Measurements from ENCODE around the gene CLK2.

The CLK2 gene

GRCh38 chr1:155273343-155274245 is at the start of gene CLK2:
TSS of gene CLK2 (minus strand) at chr1:155273504. CDS start at chr1:155270977, 2,527 bp downstream.
- DNase-seq = peak; percentile 93

GRCh38 chr1:155322571-155322952 is 49.3 kb upstream of the CLK2 start:
- no peak for DNase-seq

- no peak for DNase-seq
These were observed 48.6 kb upstream of the CLK2 start for GRCh38 chr1:155321639-155322503.

- DNase-seq = peak; percentile 71 to 76
These were observed 47.6 kb upstream of the CLK2 start, which contains the start of gene RUSC1 for GRCh38 chr1:155320661-155321617. TSS of gene RUSC1 (plus strand) at chr1:155320894. CDS start at chr1:155321774, 880 bp downstream.

- peak in 1 of 2 donors; percentile 12 for DNase-seq
These were observed 46.9 kb upstream of the CLK2 start for GRCh38 chr1:155320252-155320651.

GRCh38 chr1:155319536-155319935 is 46.2 kb upstream of the CLK2 start:
- no peak for DNase-seq

- DNase-seq = no peak
These were observed 44.8 kb upstream of the CLK2 start for GRCh38 chr1:155318082-155318481.

GRCh38 chr1:155316922-155317321 is 43.6 kb upstream of the CLK2 start:
- no peak for DNase-seq

GRCh38 chr1:155313261-155313660 is 40.0 kb upstream of the CLK2 start:
- DNase-seq = no peak

- DNase-seq = no peak
These were observed 36.2 kb upstream of the CLK2 start for GRCh38 chr1:155309423-155310021.

- DNase-seq = peak; percentile 99
These were observed 35.5 kb upstream of the CLK2 start, which contains the start of gene FDPS for GRCh38 chr1:155308493-155309422. TSS of gene FDPS (plus strand) at chr1:155308866. CDS start at chr1:155309790, 924 bp downstream.

- DNase-seq = peak; percentile 30 to 32
These were observed 34.0 kb upstream of the CLK2 start for GRCh38 chr1:155307247-155307740.

- no peak for DNase-seq
These were observed 32.6 kb upstream of the CLK2 start for GRCh38 chr1:155305881-155306391.

GRCh38 chr1:155304558-155305063 is 31.3 kb upstream of the CLK2 start:
- DNase-seq = no peak

GRCh38 chr1:155301342-155301841 is 28.1 kb upstream of the CLK2 start, which contains the start of gene PKLR:
TSS of gene PKLR (minus strand) at chr1:155301438. CDS start at chr1:155301395, 43 bp downstream.
- DNase-seq = no peak

- DNase-seq = no peak
These were observed 27.4 kb upstream of the CLK2 start for GRCh38 chr1:155300553-155301329.

- no peak for DNase-seq
These were observed 26.7 kb upstream of the CLK2 start for GRCh38 chr1:155300024-155300423.

GRCh38 chr1:155297384-155297783 is 24.1 kb upstream of the CLK2 start:
- no peak for DNase-seq

GRCh38 chr1:155296661-155297060 is 23.4 kb upstream of the CLK2 start:
- no peak for DNase-seq
